Adrenal gland (tissue), 12 donors: ENCODE data around the gene GNAT1. TPM values are rescaled to one million over a fixed set of nuclear protein-coding genes. Genes with fewer than 3 reads are reported as not detected.

Experiments used
- DNase-seq, 7 donors: peaks; one replicate each; pipeline ENCODE4 v3.0.0-alpha.2; 2019 to 2020
- H3K27ac ChIP-seq, 5 donors: fragments of 200-600 bp; sonication (generic) in 4 of 5; 1 replicate in 3 of 5; 2 replicates in 2 of 5; pipeline versions ENCODE4 v1.5.1 to v1.8.0; 2016 to 2020; ENCODE audit warnings: mild to moderate bottlenecking in 1 of 5
- H3K27me3 ChIP-seq: fragments of 200-600 bp; 2 replicates; pipeline ENCODE4 v1.8.0; 2021
- H3K36me3 ChIP-seq, 2 donors: fragments of 200-600 bp; replicated peaks in 1 of 2; 1 replicate in 1 of 2; 2 replicates in 1 of 2; pipeline versions ENCODE4 v1.5.1 to v1.8.0; 2018 to 2022
- H3K4me1 ChIP-seq, 2 donors: fragments of 200-600 bp; replicated peaks in 1 of 2; 1 replicate in 1 of 2; 2 replicates in 1 of 2; pipeline versions ENCODE4 v1.5.1 to v1.8.0; 2018 to 2021
- H3K4me3 ChIP-seq, 4 donors: fragments of 200-600 bp; sonication (generic) in 3 of 4; one replicate each; pipeline ENCODE4 v1.5.1; 2016 to 2018
- H3K9me3 ChIP-seq, 3 donors: fragments of 200-600 bp; sonication (generic) in 1 of 3; replicated peaks in 1 of 3; 1 replicate in 2 of 3; 2 replicates in 1 of 3; pipeline versions ENCODE4 v1.5.1 to v1.8.0; 2016 to 2021
- CTCF ChIP-seq, 6 experiments: fragments of 450-650 bp in 4 of 6; fragments of 200-600 bp in 2 of 6; sonication (generic) in 1 of 6; IDR thresholded peaks; 1 replicate in 5 of 6; 2 replicates in 1 of 6; pipeline versions ENCODE4 v1.5.1 to v1.8.0; 2016 to 2021; ENCODE audit warnings: antibody characterized with exemption in 6 of 6, mild to moderate bottlenecking in 2 of 6, moderate library complexity in 1 of 6
- POLR2A ChIP-seq, 2 donors: fragments of 450-650 bp; IDR thresholded peaks; one replicate each; pipeline ENCODE4 v1.6.1; 2017; ENCODE audit warnings: antibody characterized with exemption in 2 of 2, mild to moderate bottlenecking in 2 of 2, moderate library complexity in 1 of 2
- WGBS, 4 donors: extraction: QIAGEN DNeasy Blood & Tissue Kit in 2 of 4; methylation state at CpG; one replicate each; pipeline versions ENCODE4 v1.1.5 to v1.1.7; 2013 to 2017; 5-methylcytosine and 5-hydroxymethylcytosine counted together
- intact Hi-C, 2 donors: fragments of 100-400 bp; cut with DNase I; formaldehyde crosslinking; loops; one replicate each; pipeline versions ENCODE4 v1.14.1 to v1.15.0; 2022 to 2023
- polyA plus RNA-seq, 3 donors: library from polyadenylated mRNA; stranded (reverse); fragments of 200-250 nt in 2 of 3; fragments of 350-450 nt in 1 of 3; fragmentation: Illumina TruSeq in 1 of 3; extraction: RNeasy Lipid Tissue Mini Kit (QIAGEN cat#74804) in 1 of 3; gene quantifications; one replicate each; pipeline ENCODE4 v1.2.3, GENCODE V29; 2013 to 2014
- total RNA-seq, 9 donors: library from RNA; depleted of rRNA in 4 of 9; stranded (reverse); fragments of >200 nt in 4 of 9; fragments of 120-200 nt in 1 of 9; fragmentation: NEBNext Ultra II Directional in 1 of 9; extraction: Animal tissue kit (Norgen Biotek cat#: 25700) in 1 of 9; gene quantifications; one replicate each; pipeline versions ENCODE4 v1.1.0 to v1.2.4, GENCODE V29; 2013 to 2023
- donor health status: healthy with polysubstance abuse.
- donor health status: Bipolar disorder and iron deficiency.
- donor health status: DM: yes; HTN: yes; CAD: no.
- donor health status: DM: no; HTN: no; CAD: no.
- donor health status: DM: no; HTN: no; CAD: no.
- donor health status: DM: yes; HTN: yes; CAD: no.

GNAT1 gene
- total and polyA plus RNA-seq, 12 donors, result not detected

GRCh38 chr3:50155891-50156290, 35.5 kb upstream of the GNAT1 start:
- no peak overlapping the region for H3K27ac ChIP-seq
- intact Hi-C loops, result no loop called here
- no peak for DNase-seq
- H3K4me3 ChIP-seq, result peak overlapping the region in 1 of 4 donors; percentile 21
- H3K36me3 ChIP-seq, result no peaks in the 10 kb centered on the region
- WGBS, 4 donors, result 55 to 65% (median 59%) methylated on average over 5 to 13 of the region's 13 CpGs
- no peaks in the 10 kb centered on the region for H3K27me3 ChIP-seq
- H3K9me3 ChIP-seq, result no peaks in the 10 kb centered on the region
- H3K4me1 ChIP-seq, result peaks cover 4 to 12% of the 10 kb centered on the region in 2 donors
- TF ChIP-seq CTCF (IDR thresholded peaks at IDR 0.05) (no peak), POLR2A (IDR thresholded peaks at IDR 0.05) (no peak)

DNA sequence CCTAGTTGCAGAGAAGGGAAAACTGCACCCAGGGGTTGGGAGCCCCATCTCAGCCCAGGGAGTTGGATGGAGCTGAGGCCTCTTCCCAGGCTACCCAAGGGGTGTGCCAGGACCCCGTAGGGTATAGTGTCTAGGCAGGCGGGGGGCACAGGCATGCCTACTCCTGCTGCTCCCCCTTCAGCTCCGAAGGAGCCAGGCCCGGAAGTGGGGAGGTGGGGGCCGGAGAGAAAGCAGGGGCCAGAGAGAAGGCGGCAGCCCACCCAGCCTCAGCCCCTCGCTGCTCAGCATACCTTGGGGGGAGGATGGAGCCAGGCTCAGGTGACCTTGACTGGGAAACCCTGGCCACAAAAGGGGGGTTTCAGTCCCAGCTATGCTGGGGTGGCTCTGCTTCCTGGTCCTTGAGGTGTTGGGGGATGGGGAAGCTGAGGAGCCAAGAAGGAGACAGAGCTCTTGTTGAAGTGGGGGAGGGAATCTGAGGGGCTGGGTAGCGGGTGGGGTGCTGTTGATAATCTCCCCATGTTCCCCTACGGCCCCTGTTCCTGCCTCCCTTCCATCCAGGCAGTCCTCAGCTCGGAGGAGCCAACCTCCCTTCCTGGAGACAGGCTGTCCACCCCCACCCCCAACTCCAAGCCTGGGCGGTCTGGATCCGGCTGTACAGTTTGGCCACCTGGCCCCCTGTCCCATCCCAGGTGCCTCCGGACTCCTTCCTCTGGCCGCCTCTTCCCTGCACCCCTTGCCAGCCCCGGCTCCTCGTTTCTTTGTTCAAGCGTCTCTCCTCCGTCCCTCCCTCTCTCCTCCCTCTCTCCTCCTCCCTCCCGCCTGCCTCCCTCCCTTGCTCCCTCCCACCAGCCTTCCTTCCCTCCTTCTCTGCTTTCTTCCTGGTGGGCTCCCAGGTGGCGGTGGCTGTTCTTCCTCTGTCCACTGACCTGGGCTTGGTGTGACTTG, 34.6 kb upstream of the GNAT1 start:
- Histone ChIP-seq H3K4me1 (peaks cover 4 to 12% of the 10 kb centered on the region in 2 donors), H3K27ac (peak overlapping the region in 1 of 5 donors; percentile 26)
- intact Hi-C loops, result no loop called here

DNA sequence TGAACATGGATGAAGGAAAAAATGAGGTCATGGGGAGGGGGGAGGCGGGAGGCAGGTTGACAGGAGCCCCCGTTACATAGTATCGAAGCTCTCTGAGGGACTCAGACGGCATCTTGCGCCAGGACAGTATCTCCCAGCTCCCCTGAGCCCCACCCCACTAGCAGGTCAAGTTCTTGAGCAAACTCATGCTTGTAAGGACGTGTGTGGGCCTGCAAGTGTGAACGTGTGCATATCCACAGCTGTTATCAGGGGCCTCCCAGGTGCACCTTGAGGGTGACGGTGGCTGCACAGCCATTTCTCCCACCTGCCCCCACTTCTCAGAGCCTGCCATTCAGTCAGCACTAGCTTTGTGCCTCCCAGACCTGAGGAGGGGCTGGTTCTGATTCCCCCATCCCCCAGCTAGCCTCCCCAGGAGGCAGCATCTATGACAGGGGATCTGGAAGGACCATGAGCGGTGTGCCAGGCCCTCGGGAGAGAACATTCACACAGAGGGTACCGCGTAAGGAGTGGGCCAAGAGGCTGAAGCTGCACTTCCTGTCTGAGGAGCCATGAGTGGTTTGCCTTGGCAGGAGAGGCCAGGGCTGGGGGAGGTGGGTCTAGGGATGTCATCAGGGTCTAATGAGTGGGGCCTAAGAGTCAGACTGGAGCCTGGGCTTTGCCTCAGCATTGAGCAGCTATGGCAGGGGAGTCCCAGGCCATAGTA, 33.4 kb upstream of the GNAT1 start:
- Histone ChIP-seq H3K27ac (peak overlapping the region in 1 of 5 donors; percentile 65), H3K9me3 (no peaks in the 10 kb centered on the region), H3K4me1 (peaks cover 4 to 12% of the 10 kb centered on the region in 2 donors), H3K36me3 (no peaks in the 10 kb centered on the region), H3K4me3 (no peak overlapping the region), H3K27me3 (no peaks in the 10 kb centered on the region)
- intact Hi-C loops, result no loop called here
- 67 to 87% (median 81%) methylated on average over 7 to 12 of the region's 12 CpGs for WGBS, 4 donors
- no peak for DNase-seq
- TF ChIP-seq CTCF (IDR thresholded peaks at IDR 0.05) (no peak), POLR2A (IDR thresholded peaks at IDR 0.05) (no peak)

More for the DNA sequence above, 34.6 kb upstream of the GNAT1 start:
- no peak overlapping the region for H3K4me3 ChIP-seq
- TF ChIP-seq CTCF (IDR thresholded peaks at IDR 0.05), result no peak
- TF ChIP-seq POLR2A (IDR thresholded peaks at IDR 0.05), result no peak
- 42 to 77% (median 54%) methylated on average over 20 of the region's 20 CpGs for WGBS, 4 donors
- DNase-seq, result no peak
- no peaks in the 10 kb centered on the region for H3K36me3 ChIP-seq
- H3K9me3 ChIP-seq, result no peaks in the 10 kb centered on the region
- H3K27me3 ChIP-seq, result no peaks in the 10 kb centered on the region

- H3K27me3 ChIP-seq, result no peaks in the 10 kb centered on the region
- no peak overlapping the region for H3K4me3 ChIP-seq
- no peaks in the 10 kb centered on the region for H3K9me3 ChIP-seq
- TF ChIP-seq CTCF (IDR thresholded peaks at IDR 0.05) (no peak), POLR2A (IDR thresholded peaks at IDR 0.05) (no peak)
- H3K27ac ChIP-seq, result peak overlapping the region in 1 of 5 donors; percentile 65
- H3K4me1 ChIP-seq, result peaks cover 4 to 12% of the 10 kb centered on the region in 2 donors
- intact Hi-C loops, result no loop called here
- no peaks in the 10 kb centered on the region for H3K36me3 ChIP-seq
- DNase-seq, result no peak
- 68 to 91% (median 75%) methylated on average over 10 of the region's 10 CpGs for WGBS, 4 donors
Observed at GRCh38 chr3:50158530-50159146, 32.8 kb upstream of the GNAT1 start.
